HUES64 (cell line): ENCODE data around the gene GUCY1A2.

Source experiments
- H3K27ac ChIP-seq: 2 replicates; pipeline ENCODE4 v1.7.0; 2013; ENCODE audit warnings: low read depth, low read length, inconsistent platforms
- H3K27me3 ChIP-seq: 2 replicates; pipeline ENCODE4 v1.6.1; 2013; ENCODE audit warnings: mild to moderate bottlenecking, low read length; ENCODE audit not compliant: insufficient read depth
- H3K36me3 ChIP-seq: 2 replicates; pipeline ENCODE4 v1.6.1; 2013; ENCODE audit warnings: mild to moderate bottlenecking, low read length; ENCODE audit not compliant: insufficient read depth
- H3K4me1 ChIP-seq: 2 replicates; pipeline ENCODE4 v1.6.1; 2013; ENCODE audit warnings: mild to moderate bottlenecking, low read length, moderate library complexity; ENCODE audit not compliant: insufficient read depth
- H3K4me3 ChIP-seq: 2 replicates; pipeline ENCODE4 v1.5.1; 2013; ENCODE audit warnings: mild to moderate bottlenecking, low read length, moderate library complexity
- H3K9ac ChIP-seq: 2 replicates; pipeline ENCODE4 v1.6.1; 2013; ENCODE audit warnings: mild to moderate bottlenecking, low read depth, low read length
- H3K9me3 ChIP-seq: 2 replicates; pipeline ENCODE4 v1.6.1; 2013; ENCODE audit warnings: low read depth, low read length; ENCODE audit not compliant: insufficient read depth
- WGBS: fragments of 150-250, 120-280 bp; methylation state at CpG from one replicate; pipeline ENCODE4 v1.1.7; 2013; ENCODE audit warnings: missing lambda C conversion rate; 5-methylcytosine and 5-hydroxymethylcytosine counted together

GUCY1A2 gene

GRCh38 chr11:106879029-106879428 lies 139.2 kb downstream of the GUCY1A2 start:
- Histone ChIP-seq H3K4me3 (no peak overlapping the region), H3K27me3 (no peaks in the 10 kb centered on the region), H3K9me3 (no peaks in the 10 kb centered on the region), H3K4me1 (0 out of 2 replicates have a peak, but pooled peaks cover 6% of the 10 kb centered on the region), H3K9ac (no peak overlapping the region), H3K36me3 (no peaks in the 10 kb centered on the region), H3K27ac (no peak overlapping the region)
- 96% methylated on average over 3 of the region's 3 CpGs for WGBS

GRCh38 chr11:106875013-106875412 lies 143.3 kb downstream of the GUCY1A2 start:
- Histone ChIP-seq H3K27me3 (no peaks in the 10 kb centered on the region), H3K36me3 (no peaks in the 10 kb centered on the region), H3K4me1 (no peaks in the 10 kb centered on the region), H3K9me3 (no peaks in the 10 kb centered on the region), H3K4me3 (no peak overlapping the region), H3K27ac (no peak overlapping the region), H3K9ac (no peak overlapping the region)

GRCh38 chr11:106872246-106872645 lies 146.0 kb downstream of the GUCY1A2 start:
- no peaks in the 10 kb centered on the region for H3K9me3 ChIP-seq
- H3K9ac ChIP-seq: no peak overlapping the region
- H3K4me1 ChIP-seq: no peaks in the 10 kb centered on the region
- no peak overlapping the region for H3K27ac ChIP-seq
- H3K36me3 ChIP-seq: no peaks in the 10 kb centered on the region
- no peak overlapping the region for H3K4me3 ChIP-seq
- no peaks in the 10 kb centered on the region for H3K27me3 ChIP-seq

GRCh38 chr11:106858200-106858599 lies 160.1 kb downstream of the GUCY1A2 start:
- Histone ChIP-seq H3K9ac (no peak overlapping the region), H3K9me3 (no peaks in the 10 kb centered on the region), H3K4me1 (no peaks in the 10 kb centered on the region), H3K4me3 (no peak overlapping the region), H3K27ac (no peak overlapping the region), H3K27me3 (no peaks in the 10 kb centered on the region), H3K36me3 (no peaks in the 10 kb centered on the region)

- Histone ChIP-seq H3K27me3 (no peaks in the 10 kb centered on the region), H3K9me3 (no peaks in the 10 kb centered on the region), H3K4me1 (no peaks in the 10 kb centered on the region), H3K27ac (no peak overlapping the region), H3K36me3 (no peaks in the 10 kb centered on the region), H3K4me3 (no peak overlapping the region), H3K9ac (no peak overlapping the region)
- 94% methylated on average over 3 of the region's 3 CpGs for WGBS
Measured at GRCh38 chr11:106856566-106856965, 161.7 kb downstream of the GUCY1A2 start.

DNA sequence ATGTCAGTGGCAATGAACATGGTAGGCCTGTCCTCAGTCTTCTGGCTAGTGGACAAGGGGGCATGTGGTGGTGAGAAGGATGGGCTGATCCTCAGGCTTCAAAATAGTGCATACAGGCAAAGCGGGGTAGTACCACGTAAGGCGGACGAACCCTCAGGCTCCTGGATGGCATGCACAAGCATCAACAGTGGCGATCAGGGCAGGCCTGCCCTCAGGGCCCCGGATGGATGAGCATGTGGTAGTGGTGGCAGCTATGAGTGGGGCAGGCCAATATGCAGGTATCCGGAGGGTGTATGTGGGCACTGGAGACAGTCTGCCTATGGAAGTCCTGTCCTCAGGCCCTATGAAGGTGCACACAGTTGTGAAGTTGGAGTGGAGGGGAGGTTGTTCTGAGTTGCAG lies 163.8 kb downstream of the GUCY1A2 start:
- Histone ChIP-seq H3K27ac (no peak overlapping the region), H3K9ac (no peak overlapping the region), H3K4me1 (no peaks in the 10 kb centered on the region), H3K9me3 (no peaks in the 10 kb centered on the region), H3K36me3 (no peaks in the 10 kb centered on the region), H3K4me3 (no peak overlapping the region), H3K27me3 (no peaks in the 10 kb centered on the region)
- 96% methylated on average over 7 of the region's 7 CpGs for WGBS

- H3K36me3 ChIP-seq: no peaks in the 10 kb centered on the region
- H3K4me3 ChIP-seq: no peak overlapping the region
- H3K27me3 ChIP-seq: no peaks in the 10 kb centered on the region
- no peak overlapping the region for H3K9ac ChIP-seq
- H3K27ac ChIP-seq: no peak overlapping the region
- no peaks in the 10 kb centered on the region for H3K4me1 ChIP-seq
- WGBS: 88% methylated on average over 1 of the region's 1 CpG
- H3K9me3 ChIP-seq: no peaks in the 10 kb centered on the region
Measured at GRCh38 chr11:106853850-106854401, 164.3 kb downstream of the GUCY1A2 start.

GRCh38 chr11:106852779-106853178 lies 165.5 kb downstream of the GUCY1A2 start:
- no peaks in the 10 kb centered on the region for H3K36me3 ChIP-seq
- H3K9me3 ChIP-seq: no peaks in the 10 kb centered on the region
- no peak overlapping the region for H3K4me3 ChIP-seq
- H3K4me1 ChIP-seq: no peaks in the 10 kb centered on the region
- no peaks in the 10 kb centered on the region for H3K27me3 ChIP-seq
- H3K9ac ChIP-seq: no peak overlapping the region
- no peak overlapping the region for H3K27ac ChIP-seq

DNA sequence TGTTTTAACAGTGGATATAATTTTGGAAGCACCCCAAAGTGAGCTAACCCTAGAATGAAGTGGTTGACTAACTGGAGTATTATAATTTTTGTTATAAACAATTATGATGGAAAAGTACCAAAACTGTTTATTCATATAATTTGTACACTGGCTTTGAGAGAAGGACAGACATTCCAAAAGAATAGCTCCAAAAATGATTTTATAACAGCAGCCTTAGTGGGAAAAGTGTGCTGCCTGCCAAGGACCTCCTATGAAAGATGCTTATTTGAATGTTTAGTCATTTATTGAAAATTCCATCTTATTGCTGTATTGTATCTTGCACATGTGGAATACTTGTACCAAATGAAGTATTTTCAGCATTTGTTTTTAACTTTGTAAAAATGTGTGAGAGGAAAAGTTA lies 169.8 kb downstream of the GUCY1A2 start:
- Histone ChIP-seq H3K27me3 (peaks cover 2% of the 10 kb centered on the region; the same call in 1 of the 2 replicates), H3K9ac (no peak overlapping the region), H3K27ac (no peak overlapping the region), H3K4me1 (no peaks in the 10 kb centered on the region), H3K36me3 (no peaks in the 10 kb centered on the region), H3K9me3 (no peaks in the 10 kb centered on the region), H3K4me3 (no peak overlapping the region)

- no peak overlapping the region for H3K27ac ChIP-seq
- H3K4me1 ChIP-seq: 0 out of 2 replicates have a peak, but pooled peaks cover 3% of the 10 kb centered on the region
- H3K36me3 ChIP-seq: no peaks in the 10 kb centered on the region
- H3K9me3 ChIP-seq: no peaks in the 10 kb centered on the region
- H3K4me3 ChIP-seq: no peak overlapping the region
- peaks cover 2% of the 10 kb centered on the region; the same call in 1 of the 2 replicates for H3K27me3 ChIP-seq
- no peak overlapping the region for H3K9ac ChIP-seq
Measured at GRCh38 chr11:106842134-106842533, 176.1 kb downstream of the GUCY1A2 start.

- Histone ChIP-seq H3K27me3 (peaks cover 2% of the 10 kb centered on the region; the same call in 1 of the 2 replicates), H3K4me3 (no peak overlapping the region), H3K36me3 (no peaks in the 10 kb centered on the region), H3K9ac (no peak overlapping the region), H3K9me3 (no peaks in the 10 kb centered on the region), H3K27ac (no peak overlapping the region), H3K4me1 (0 out of 2 replicates have a peak, but pooled peaks cover 3% of the 10 kb centered on the region)
- 72% methylated on average over 2 of the region's 3 CpGs for WGBS
Measured at GRCh38 chr11:106840947-106841346, 177.3 kb downstream of the GUCY1A2 start.

- WGBS: 93% methylated on average over 1 of the region's 1 CpG
- H3K9me3 ChIP-seq: no peaks in the 10 kb centered on the region
- no peak overlapping the region for H3K9ac ChIP-seq
Measured at GRCh38 chr11:106840146-106840545, 178.1 kb downstream of the GUCY1A2 start.

More at GRCh38 chr11:106840146-106840545, 178.1 kb downstream of the GUCY1A2 start:
- Histone ChIP-seq H3K27me3 (peaks cover 2% of the 10 kb centered on the region; the same call in 1 of the 2 replicates), H3K27ac (no peak overlapping the region), H3K4me1 (0 out of 2 replicates have a peak, but pooled peaks cover 3% of the 10 kb centered on the region), H3K4me3 (no peak overlapping the region), H3K36me3 (no peaks in the 10 kb centered on the region)
